Activated T-cell treated with anti-CD3 and anti-CD28 coated beads, Interleukin-2, amount 50 U/mL, for 4 hours (primary cell): ENCODE results near the gene MACROD2. TPM values are rescaled to one million over a fixed set of nuclear protein-coding genes. Genes with fewer than 3 reads are reported as not detected.

Experiments used
- ATAC-seq, 2 donors: fragments of 200-7000 bp; cut with Tn5 transposase; one replicate each; pipeline ENCODE4 v1.10.0; 2021
- DNase-seq: peaks from one replicate; pipeline ENCODE4 v3.0.0-alpha.2; 2020
- H3K27me3 Mint-ChIP-seq: one replicate; pipeline ENCODE4 v1.8.0; 2021; ENCODE audit warnings: low read depth, mixed read lengths
- H3K36me3 Mint-ChIP-seq: one replicate; pipeline ENCODE4 v1.8.0; 2022; ENCODE audit warnings: mixed read lengths; ENCODE audit not compliant: insufficient read depth
- H3K4me1 Mint-ChIP-seq: one replicate; pipeline ENCODE4 v1.8.0; 2021; ENCODE audit warnings: low read depth, mixed read lengths
- H3K4me3 Mint-ChIP-seq: one replicate; pipeline ENCODE4 v1.8.0; 2021; ENCODE audit warnings: mild to moderate bottlenecking, moderate library complexity, mixed read lengths
- H3K9me3 Mint-ChIP-seq: one replicate; pipeline ENCODE4 v1.8.0; 2021; ENCODE audit warnings: mixed read lengths
- total RNA-seq, 3 donors: library from RNA; stranded (reverse); gene quantifications; one replicate each; pipeline ENCODE4 v1.2.1, GENCODE V29; 2021

Gene MACROD2
- total RNA-seq, 3 donors from 2014 or later, result 0.10 TPM; not detected in 2

- Mint-ChIP-seq H3K36me3 (no peaks in the 10 kb centered on the region), H3K27me3 (no peaks in the 10 kb centered on the region), H3K9me3 (peaks cover 7% of the 10 kb centered on the region), H3K4me1 (no peaks in the 10 kb centered on the region), H3K4me3 (no peak overlapping the region)
- DNase-seq (no peak), ATAC-seq (no peak)
Measured at GRCh38 chr20:15916623-15917022, 1921.3 kb downstream of the MACROD2 start.

- no peaks in the 10 kb centered on the region for H3K36me3 Mint-ChIP-seq
- H3K4me1 Mint-ChIP-seq, result no peaks in the 10 kb centered on the region
- ATAC-seq (no peak), DNase-seq (no peak)
- H3K4me3 Mint-ChIP-seq, result no peak overlapping the region
- no peaks in the 10 kb centered on the region for H3K27me3 Mint-ChIP-seq
- peaks cover 8% of the 10 kb centered on the region for H3K9me3 Mint-ChIP-seq
Measured at GRCh38 chr20:15917283-15917682, 1922.0 kb downstream of the MACROD2 start.

GRCh38 chr20:15918631-15919030, 1923.3 kb downstream of the MACROD2 start:
- Mint-ChIP-seq H3K36me3 (no peaks in the 10 kb centered on the region), H3K27me3 (no peaks in the 10 kb centered on the region), H3K9me3 (peaks cover 8% of the 10 kb centered on the region), H3K4me1 (no peaks in the 10 kb centered on the region), H3K4me3 (no peak overlapping the region)
- ATAC-seq, result no peak
- no peak for DNase-seq

- no peaks in the 10 kb centered on the region for H3K4me1 Mint-ChIP-seq
- DNase-seq (no peak), ATAC-seq (no peak)
- peaks cover 8% of the 10 kb centered on the region for H3K9me3 Mint-ChIP-seq
- no peaks in the 10 kb centered on the region for H3K36me3 Mint-ChIP-seq
- no peak overlapping the region for H3K4me3 Mint-ChIP-seq
- no peaks in the 10 kb centered on the region for H3K27me3 Mint-ChIP-seq
Measured at GRCh38 chr20:15919118-15919517, 1923.8 kb downstream of the MACROD2 start.

- H3K36me3 Mint-ChIP-seq, result no peaks in the 10 kb centered on the region
- DNase-seq, result no peak
- H3K4me3 Mint-ChIP-seq, result no peak overlapping the region
- peaks cover 8% of the 10 kb centered on the region for H3K9me3 Mint-ChIP-seq
- H3K4me1 Mint-ChIP-seq, result no peaks in the 10 kb centered on the region
- ATAC-seq, result no peak
- H3K27me3 Mint-ChIP-seq, result no peaks in the 10 kb centered on the region
Measured at GRCh38 chr20:15921930-15922329, 1926.6 kb downstream of the MACROD2 start.

DNA sequence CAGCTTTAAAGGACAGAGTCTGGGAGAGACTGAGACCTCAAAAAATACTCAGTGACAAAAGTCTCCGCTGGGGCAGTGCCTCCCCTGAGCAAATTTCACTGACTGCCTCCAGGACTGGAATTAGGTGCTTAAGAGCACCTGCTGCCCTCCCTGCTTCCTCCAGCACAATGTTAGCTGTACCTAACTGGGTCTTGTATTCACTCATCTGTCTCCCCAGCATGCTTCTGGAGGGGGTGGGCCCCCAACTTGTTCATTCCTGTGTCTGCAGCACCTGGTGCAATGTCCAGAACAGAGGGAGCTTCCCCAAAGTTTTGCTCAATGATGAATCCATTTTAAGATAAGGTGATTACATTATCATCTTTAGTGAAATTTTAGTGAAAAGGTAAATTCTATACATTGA, 1927.2 kb downstream of the MACROD2 start:
- DNase-seq, result no peak
- ATAC-seq, result no peak
- Mint-ChIP-seq H3K9me3 (peaks cover 8% of the 10 kb centered on the region), H3K27me3 (no peaks in the 10 kb centered on the region), H3K4me1 (no peaks in the 10 kb centered on the region), H3K4me3 (no peak overlapping the region), H3K36me3 (no peaks in the 10 kb centered on the region)

DNA sequence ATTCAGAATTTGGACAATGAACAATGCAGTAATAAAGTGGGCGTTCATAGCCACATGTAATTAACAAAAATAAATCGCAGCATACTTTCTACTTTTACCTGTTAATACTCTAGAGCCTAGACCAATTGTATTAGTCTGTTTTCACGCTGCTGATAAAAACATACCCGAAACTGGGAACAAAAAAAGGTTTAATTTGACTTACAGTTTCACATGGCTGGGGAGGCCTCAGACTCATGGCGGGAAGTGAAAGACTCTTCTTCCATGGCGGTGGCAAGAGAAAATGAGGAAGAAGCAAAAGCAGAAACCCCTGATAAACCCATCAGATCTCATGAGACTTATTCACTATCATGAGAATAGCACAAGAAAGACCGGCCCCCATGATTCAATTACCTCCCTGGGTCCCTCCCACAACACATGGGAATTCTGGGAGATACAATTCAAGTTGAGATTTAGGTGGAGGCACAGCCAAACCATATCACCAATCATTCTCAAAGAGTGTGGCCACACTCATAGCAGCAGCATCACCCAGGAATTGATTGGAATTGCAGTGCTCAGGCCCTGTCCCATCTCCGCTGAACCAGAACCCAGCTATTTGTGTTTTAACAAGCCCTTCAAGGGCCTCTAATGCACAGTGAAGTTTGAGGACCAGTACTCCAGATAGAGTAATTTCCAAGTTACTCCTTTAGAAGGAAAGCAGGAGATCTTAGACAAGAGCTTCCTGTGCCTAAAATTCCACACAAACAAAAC, 1927.9 kb downstream of the MACROD2 start:
- Mint-ChIP-seq H3K27me3 (no peaks in the 10 kb centered on the region), H3K9me3 (peaks cover 8% of the 10 kb centered on the region), H3K36me3 (no peaks in the 10 kb centered on the region), H3K4me3 (no peak overlapping the region), H3K4me1 (no peaks in the 10 kb centered on the region)
- DNase-seq (no peak), ATAC-seq (no peak)

DNA sequence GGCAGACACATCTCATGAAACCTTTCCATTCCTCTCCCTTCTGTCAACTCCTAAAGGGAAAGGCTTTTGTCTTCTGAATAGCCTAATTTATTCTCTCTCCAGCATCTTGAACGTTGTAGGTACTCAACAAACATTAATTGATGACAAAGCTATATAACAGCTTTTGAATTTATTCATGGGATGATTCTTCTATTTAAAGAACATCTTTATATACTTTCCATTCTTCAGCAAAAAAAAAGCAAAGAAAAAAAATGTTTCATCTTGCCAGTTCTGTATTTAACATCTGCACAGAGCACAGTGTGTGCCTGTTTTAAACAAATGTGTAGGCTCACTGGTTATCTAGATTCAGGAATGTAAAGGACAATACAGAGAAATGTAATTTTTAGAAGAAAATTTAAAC, 1929.2 kb downstream of the MACROD2 start:
- Mint-ChIP-seq H3K4me3 (no peak overlapping the region), H3K36me3 (no peaks in the 10 kb centered on the region), H3K27me3 (no peaks in the 10 kb centered on the region), H3K9me3 (peaks cover 8% of the 10 kb centered on the region), H3K4me1 (no peaks in the 10 kb centered on the region)
- ATAC-seq (no peak), DNase-seq (no peak)

- DNase-seq, result no peak
- H3K4me3 Mint-ChIP-seq, result no peak overlapping the region
- H3K36me3 Mint-ChIP-seq, result no peaks in the 10 kb centered on the region
- ATAC-seq, result no peak
- no peaks in the 10 kb centered on the region for H3K27me3 Mint-ChIP-seq
- H3K4me1 Mint-ChIP-seq, result no peaks in the 10 kb centered on the region
- peaks cover 8% of the 10 kb centered on the region for H3K9me3 Mint-ChIP-seq
Measured at GRCh38 chr20:15925376-15925775, 1930.1 kb downstream of the MACROD2 start.

- H3K36me3 Mint-ChIP-seq, result no peaks in the 10 kb centered on the region
- H3K4me3 Mint-ChIP-seq, result no peak overlapping the region
- H3K9me3 Mint-ChIP-seq, result no peaks in the 10 kb centered on the region
Measured at GRCh38 chr20:15927893-15928650, 1932.8 kb downstream of the MACROD2 start.

GRCh38 chr20:15928946-15929345, 1933.6 kb downstream of the MACROD2 start:
- Mint-ChIP-seq H3K36me3 (no peaks in the 10 kb centered on the region), H3K9me3 (no peaks in the 10 kb centered on the region), H3K4me1 (no peaks in the 10 kb centered on the region), H3K27me3 (no peaks in the 10 kb centered on the region), H3K4me3 (no peak overlapping the region)
- DNase-seq (no peak), ATAC-seq (no peak)

More at GRCh38 chr20:15927893-15928650, 1932.8 kb downstream of the MACROD2 start:
- ATAC-seq (no peak), DNase-seq (no peak)
- H3K27me3 Mint-ChIP-seq, result no peaks in the 10 kb centered on the region
- no peaks in the 10 kb centered on the region for H3K4me1 Mint-ChIP-seq

GRCh38 chr20:15930311-15931305, 1935.3 kb downstream of the MACROD2 start:
- ATAC-seq, result no peak
- Mint-ChIP-seq H3K27me3 (no peaks in the 10 kb centered on the region), H3K4me1 (no peaks in the 10 kb centered on the region), H3K36me3 (no peaks in the 10 kb centered on the region), H3K4me3 (no peak overlapping the region), H3K9me3 (no peaks in the 10 kb centered on the region)
- no peak for DNase-seq

DNA sequence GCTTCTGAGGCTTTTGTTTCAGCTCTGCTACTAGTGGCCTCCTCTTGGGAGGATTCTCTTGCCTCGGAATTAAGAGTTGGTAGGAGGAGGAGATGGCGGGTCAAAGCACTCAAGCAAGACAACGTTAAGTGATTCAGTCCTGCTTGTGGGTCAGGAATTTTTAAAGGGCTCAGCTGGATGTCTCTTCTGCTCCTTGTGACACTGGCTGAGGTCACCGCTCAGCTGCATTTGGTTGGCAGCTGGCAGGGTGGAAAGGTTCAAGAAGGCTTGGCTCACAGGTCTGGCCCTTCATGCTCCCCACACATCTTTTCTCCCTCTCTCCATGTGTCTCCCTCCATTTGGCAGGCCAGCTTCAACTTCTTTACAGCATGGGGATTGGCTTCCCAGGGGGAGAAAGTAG, 1936.6 kb downstream of the MACROD2 start:
- no peaks in the 10 kb centered on the region for H3K27me3 Mint-ChIP-seq
- no peaks in the 10 kb centered on the region for H3K9me3 Mint-ChIP-seq
- no peaks in the 10 kb centered on the region for H3K4me1 Mint-ChIP-seq

GRCh38 chr20:15937179-15937578, 1941.9 kb downstream of the MACROD2 start:
- H3K9me3 Mint-ChIP-seq, result no peaks in the 10 kb centered on the region
- ATAC-seq, result no peak
- no peaks in the 10 kb centered on the region for H3K27me3 Mint-ChIP-seq
- no peak for DNase-seq
- H3K4me3 Mint-ChIP-seq, result no peak overlapping the region
- H3K4me1 Mint-ChIP-seq, result no peaks in the 10 kb centered on the region
- no peaks in the 10 kb centered on the region for H3K36me3 Mint-ChIP-seq

More for the DNA sequence above, 1936.6 kb downstream of the MACROD2 start:
- Mint-ChIP-seq H3K4me3 (no peak overlapping the region), H3K36me3 (no peaks in the 10 kb centered on the region)
- DNase-seq (no peak), ATAC-seq (no peak)
